ENCODE measurements around the gene DLG1.
"Not testable (repeated sequence)": the region's sequence is repeated elsewhere in the genome, so short reads cannot be mapped to it uniquely, and the experiment has no call there.

The DLG1 gene

DNA sequence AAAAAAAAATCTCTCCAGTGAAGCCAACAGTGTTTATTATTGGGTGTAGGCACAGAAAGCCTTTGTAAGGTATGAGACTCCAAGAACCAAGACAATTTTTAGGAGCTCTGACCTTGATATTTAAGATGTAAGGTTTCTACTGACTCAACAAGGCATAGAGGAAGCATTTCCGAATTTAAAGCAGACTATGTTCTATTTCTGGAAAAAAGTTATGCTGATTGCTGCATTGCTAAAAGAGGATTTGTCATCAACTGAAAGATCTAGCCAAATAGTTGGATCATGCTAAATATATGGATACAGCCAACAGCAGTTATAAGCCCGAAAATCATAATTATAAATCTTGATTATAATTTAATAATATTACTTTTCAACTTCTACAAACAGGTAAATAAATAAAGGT lies 215.5 kb downstream of the DLG1 start:
- no peak for DNase-seq

DNA sequence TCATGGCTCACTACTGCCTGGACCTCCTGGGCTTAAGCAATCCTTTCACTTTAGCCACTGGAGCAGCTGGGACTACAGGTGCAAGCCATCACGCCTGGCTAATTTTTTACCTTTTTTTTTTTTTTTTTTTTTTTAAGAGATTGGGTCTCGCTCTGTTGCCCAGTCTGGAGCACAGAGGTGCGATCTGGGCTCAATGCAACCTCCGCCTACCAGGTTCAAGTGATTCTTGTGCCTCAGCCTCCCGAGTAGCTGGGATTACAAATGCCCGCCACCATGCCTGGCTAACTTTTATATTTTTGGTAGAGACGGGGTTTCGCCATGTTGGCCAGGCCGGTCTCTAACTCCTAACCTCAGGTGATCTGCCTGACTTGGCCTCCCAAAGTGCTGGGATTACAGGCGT lies 218.1 kb downstream of the DLG1 start:
- DNase-seq, result no peak

DNA sequence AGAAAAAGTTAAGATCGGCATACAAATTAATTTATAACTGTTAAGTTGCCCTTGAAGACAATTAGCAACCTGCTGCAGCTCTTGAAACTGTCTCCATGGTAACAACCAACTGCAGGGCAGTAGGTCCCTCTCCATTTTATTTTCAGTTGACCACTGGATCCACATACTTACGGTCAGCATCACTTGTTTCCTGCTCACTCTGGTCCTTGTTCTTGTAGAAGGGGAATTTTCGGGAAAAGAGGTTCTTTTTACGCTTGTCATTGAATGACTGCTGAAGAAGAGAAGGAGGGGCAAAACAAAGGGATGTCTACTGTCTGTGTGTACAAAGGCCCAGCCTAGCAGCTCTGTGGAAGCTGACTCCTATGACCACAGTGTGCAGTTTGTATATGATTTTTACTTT lies 222.0 kb downstream of the DLG1 start:
- DNase-seq, result no peak

DNA sequence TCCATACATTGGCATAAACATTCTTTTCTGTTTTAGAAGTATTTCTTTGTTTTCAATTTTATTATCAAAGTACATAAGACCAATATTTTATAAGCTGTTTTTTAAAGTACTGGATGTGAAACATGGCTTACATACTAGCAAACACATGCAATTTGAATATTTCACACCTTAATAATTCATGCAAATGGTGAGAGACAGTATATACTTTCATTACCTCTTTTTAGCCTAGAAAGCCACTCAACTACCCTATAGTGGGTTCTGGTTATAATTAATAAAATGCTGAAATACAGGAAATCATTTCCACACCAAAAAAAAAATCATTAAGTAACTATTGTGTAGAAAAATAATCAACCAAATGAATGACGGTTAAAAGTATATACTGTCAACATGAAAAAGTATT lies 230.3 kb downstream of the DLG1 start:
- no peak for DNase-seq

DNA sequence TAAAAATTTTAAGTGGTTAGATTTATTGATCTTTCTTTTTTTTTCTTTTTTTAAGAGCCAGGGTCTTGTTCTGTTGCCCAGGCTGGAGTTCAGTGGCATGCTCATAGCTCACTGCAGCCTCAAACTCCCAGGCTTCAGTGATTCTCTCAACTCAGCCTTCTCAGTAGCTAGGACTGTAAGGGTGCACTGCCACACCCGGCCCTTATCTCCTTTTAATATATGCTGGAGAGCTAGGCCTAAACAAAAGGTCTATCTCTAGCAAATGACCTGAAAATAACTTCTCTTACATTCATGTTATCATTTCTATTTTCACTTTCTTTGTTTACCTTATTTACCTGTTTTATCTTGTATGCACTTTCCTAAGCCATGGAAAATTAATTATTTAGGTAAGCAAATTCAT lies 233.6 kb downstream of the DLG1 start:
- no peak for DNase-seq

DNA sequence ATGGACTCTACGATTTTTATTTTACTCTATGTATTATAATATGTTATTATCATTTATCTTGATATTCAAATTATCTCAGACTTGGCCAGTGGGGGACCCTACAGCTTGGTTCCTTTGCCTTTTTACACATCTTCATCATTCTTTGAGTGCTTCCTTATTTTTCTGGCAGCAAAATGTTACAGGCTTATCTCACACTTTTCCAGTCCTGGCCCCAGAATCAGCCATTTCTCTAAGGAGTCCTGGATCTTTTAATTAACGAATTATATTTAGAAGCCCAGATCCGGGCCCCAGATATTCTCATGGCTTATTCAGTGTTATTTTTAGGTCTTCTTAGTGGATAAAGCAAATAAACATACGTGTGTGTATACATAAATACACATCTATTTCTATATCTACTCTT lies 236.0 kb downstream of the DLG1 start:
- no peak for DNase-seq

DNA sequence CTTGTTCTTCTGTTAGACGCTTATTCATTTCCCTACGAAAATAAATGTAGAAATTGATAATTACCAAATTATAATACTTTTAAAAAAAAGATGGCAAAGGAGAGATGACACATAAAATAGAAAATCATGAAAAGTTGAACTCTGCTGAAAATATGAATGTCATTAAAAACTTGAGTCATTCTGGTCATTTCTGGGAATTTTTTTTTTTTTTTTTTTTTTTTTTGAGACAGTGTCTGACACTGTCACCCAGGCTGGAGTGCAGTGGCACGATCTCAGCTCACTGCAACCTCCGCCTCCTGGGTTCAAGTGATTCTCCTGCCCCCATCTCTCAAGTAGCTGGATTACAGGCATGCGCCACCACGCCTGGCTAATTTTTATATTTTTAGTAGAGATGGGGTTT lies 246.8 kb downstream of the DLG1 start:
- not testable (repeated sequence) for DNase-seq

DNA sequence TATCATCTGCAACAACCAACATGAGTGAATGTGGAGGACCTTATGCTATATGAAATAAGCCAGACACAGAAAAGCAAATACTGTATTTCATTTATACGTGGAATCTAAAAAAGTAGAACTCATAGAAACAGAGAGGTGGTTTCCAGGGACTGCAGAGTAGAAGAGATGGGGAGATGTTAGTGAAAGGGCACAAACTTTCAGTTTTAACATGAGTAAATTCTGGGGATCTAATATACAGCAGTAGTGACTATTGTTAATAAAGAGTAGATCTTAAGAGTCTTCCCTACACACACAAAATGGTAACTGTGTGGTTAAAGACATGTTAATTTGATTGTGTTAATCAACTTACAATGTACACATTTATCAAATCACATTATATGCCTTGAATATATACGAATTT lies 247.9 kb downstream of the DLG1 start:
- DNase-seq, result peak in 1 of 5 experiments; percentile 29

DNA sequence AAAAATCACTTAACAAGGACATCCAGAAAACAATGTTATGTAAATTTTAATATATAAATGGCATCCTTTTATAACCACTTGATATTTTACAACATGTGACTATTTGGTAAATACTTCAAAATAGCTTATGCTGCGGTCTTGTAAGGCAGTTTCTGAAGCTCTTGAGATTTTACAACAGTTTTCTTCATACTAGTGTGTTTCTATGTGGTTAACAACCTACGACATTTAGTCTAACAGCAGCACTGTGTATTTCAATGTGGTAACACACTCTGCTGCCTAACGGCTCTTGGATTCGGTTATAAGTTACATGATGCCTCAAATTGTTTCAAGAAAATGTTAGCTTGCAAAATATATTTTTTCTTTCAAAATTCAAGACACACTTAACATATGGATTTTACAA lies 255.9 kb downstream of the DLG1 start:
- DNase-seq, result no peak

DNA sequence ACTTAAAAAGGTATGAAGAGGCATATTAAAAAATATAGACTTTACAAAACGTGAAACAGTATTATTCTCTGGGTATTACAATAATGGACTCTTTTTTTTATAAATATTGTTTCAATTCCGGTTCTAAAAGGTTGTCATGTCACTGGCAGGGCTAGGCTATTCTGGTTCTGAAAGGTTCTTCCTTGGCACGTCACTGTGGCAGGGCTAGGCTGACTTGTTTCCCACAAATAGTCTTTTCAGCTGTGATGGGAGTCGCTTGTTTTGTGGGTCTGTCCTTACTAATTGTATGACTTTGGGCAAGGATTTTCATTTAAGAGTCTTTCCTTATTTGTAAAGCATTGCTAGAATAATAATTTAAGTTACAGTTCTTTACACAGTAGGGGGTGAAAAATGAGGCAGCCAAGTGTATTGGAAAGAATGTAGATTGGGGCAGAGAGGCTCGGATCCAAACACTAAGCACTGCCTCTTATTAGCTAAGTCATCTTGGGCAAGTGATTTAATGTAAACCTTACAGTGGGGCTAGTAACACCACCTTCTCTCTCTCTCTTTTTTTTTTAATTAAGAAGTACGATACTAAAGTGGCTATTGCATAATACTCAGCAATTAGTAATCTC lies 256.4 kb downstream of the DLG1 start:
- no peak for DNase-seq

GRCh38 chr3:197040658-197041057 lies 257.8 kb downstream of the DLG1 start:
- DNase-seq, result no peak

DNA sequence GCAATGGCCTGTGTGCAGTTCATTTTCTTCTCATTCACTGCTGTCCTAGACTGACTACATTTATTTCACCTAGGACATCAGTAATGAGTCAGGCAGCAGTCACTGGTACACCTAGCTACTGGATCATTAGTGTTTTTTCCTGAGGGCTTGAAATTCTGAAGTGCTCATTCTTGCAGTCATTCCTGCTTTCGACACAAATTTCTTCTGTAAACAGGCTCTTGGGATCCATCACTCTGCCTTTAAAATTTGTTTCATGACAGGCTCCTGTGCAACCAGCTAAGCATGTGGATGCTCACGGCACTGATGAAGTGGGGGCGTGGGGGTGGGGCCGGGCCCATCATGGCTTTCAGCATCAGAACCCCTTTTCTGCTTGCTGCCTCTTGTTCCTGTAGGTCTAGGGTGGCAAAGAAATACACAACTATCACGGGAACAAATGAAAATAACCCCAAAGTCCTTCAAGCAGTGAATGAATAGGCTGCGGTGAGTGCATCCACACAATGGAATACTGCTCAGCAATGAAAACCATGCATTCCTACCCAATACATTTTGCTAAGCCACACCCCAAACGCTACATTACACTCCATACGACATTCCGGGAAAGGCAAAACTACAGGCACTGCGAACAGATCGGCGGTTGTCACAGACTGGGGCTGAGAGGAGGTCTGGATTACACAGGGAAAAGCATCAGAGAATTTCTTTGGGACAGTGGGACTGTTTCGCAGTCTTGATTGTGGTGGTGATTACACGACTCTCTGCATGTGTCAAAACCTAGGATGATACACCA lies 259.5 kb downstream of the DLG1 start:
- DNase-seq, result no peak

- no peak for DNase-seq
Observed at GRCh38 chr3:197035577-197035976, 262.8 kb downstream of the DLG1 start.

GRCh38 chr3:197034778-197035177 lies 263.6 kb downstream of the DLG1 start:
- DNase-seq, result peak in 1 of 5 experiments; percentile 16

GRCh38 chr3:197033764-197034163 lies 264.6 kb downstream of the DLG1 start:
- not testable (repeated sequence) for DNase-seq

GRCh38 chr3:197031315-197032285 lies 266.8 kb downstream of the DLG1 start:
- DNase-seq, result peak in 1 of 5 experiments; percentile 68

- no peak for DNase-seq
Observed at GRCh38 chr3:197030379-197031314, 267.8 kb downstream of the DLG1 start.

DNA sequence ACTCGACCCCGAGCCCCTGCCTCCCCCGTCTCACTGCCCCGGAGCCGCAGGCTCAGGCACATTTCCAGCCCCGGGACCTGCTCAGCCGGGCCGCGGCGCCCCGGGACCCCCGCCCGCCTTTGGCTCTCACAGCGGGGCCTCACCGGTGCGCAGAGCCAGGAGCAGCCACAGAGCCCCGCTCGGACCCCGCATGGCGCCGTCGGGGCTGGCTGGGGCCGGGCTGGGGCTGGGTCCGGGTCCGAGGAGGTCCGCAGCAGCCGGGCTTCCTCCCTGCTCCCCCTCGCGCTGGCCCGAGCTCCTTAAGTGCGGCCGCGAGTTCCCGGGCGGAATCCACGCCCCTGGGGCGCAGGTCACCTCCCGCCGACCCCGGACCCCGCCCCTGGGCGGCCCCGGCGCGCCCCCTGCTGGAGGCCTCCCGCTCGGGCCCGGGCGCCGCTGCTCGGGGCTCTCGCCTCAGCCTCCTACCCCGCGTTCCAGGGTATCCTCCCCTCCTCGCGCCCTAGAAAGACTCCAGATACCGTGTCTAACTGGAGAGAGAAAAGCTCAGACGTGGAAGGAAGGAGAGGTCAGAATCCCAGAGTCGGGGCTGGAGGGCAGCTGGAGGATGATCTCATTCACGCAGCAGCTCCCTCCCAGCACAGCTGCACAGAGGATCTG lies 268.8 kb downstream of the DLG1 start, which contains the start of gene MELTF:
MELTF (minus strand) TSS at position 307 of the 657 bp plus-strand sequence; CDS start at position 192, 115 bp downstream.
- peak; percentile 55 to 65 (median 65) for DNase-seq

- DNase-seq, result peak in 1 of 5 experiments; percentile 24
Observed at GRCh38 chr3:197028728-197029510, 269.5 kb downstream of the DLG1 start.

All from T-helper 2 cell (primary cell).